ENCODE data around the gene ADAM33. TPM values are rescaled to one million over a fixed set of nuclear protein-coding genes. Genes with fewer than 3 reads are reported as not detected.

Gene ADAM33
- total and polyA plus RNA-seq, 2 of the 13 experiments (the other 11 are each of a cell fraction or from before 2014, with no cell fraction given), result not detected

DNA sequence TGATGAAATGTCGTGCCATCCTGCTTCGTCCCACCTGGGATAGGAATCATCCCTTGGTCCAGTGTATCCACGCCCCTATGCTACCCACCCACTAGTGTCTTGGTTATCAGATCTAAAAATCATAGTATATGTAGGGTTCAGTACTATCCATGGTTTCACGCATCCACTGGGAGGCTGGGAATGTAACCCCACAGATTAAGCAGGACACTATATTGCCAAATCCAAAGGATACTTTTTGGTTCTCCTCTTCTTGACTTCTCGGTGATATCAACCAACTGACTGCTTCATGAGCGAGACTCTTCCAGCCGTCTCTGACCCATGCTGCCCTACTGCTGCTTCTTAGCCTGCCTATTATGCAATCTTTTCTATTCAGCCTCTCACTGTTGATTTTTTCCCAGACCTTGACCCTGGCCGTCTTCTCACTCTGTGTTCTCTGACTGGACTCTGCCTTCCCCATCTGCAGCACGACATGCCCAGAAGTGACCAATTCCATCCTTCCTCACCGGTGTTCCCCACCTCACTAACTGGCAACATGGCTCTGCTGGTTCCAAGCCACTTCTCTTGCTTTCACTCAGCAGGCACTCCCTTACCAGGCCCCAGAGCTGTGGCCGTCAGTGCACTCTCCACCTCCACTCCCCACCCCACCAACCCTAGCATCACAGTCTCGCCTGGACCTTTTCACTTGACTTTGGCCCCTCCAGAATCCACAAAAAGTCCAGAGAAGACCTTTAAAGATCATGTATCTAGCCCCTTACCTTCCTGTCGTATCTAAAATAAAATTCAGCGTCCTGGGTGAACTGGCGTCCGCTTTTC, 53.1 kb downstream of the ADAM33 start (continued):
- TF ChIP-seq, protein P1, sequence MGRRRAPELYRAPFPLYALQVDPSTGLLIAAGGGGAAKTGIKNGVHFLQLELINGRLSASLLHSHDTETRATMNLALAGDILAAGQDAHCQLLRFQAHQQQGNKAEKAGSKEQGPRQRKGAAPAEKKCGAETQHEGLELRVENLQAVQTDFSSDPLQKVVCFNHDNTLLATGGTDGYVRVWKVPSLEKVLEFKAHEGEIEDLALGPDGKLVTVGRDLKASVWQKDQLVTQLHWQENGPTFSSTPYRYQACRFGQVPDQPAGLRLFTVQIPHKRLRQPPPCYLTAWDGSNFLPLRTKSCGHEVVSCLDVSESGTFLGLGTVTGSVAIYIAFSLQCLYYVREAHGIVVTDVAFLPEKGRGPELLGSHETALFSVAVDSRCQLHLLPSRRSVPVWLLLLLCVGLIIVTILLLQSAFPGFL (CRISPR knock-in tag; IDR thresholded peaks at IDR 0.05), result no peak
- TF ChIP-seq PHF21A (CRISPR knock-in tag; IDR thresholded peaks at IDR 0.05), result peak; percentile 55
- TF ChIP-seq, protein P2, sequence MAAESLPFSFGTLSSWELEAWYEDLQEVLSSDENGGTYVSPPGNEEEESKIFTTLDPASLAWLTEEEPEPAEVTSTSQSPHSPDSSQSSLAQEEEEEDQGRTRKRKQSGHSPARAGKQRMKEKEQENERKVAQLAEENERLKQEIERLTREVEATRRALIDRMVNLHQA (CRISPR knock-in tag; IDR thresholded peaks at IDR 0.05), result no peak
- TF ChIP-seq, protein P3, sequence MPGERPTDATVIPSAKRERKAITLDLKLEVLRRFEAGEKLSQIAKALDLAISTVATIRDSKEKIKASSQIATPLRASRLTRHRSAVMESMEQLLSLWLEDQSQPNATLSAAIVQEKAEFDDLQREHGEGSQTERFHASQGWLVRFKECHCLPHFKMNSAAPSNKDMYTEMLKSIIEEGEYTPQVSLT (CRISPR knock-in tag; IDR thresholded peaks at IDR 0.05; ENCODE audit: borderline replicate concordance, low read depth), result no peak
- peak; percentile 58; the same call in 1 of the 2 replicates for TF ChIP-seq ZBTB7B (CRISPR knock-in tag; IDR thresholded peaks at IDR 0.05)
- TF ChIP-seq HIVEP1 (CRISPR knock-in tag; IDR thresholded peaks at IDR 0.05), result peak; percentile 63; the same call in 1 of the 2 replicates
- no peak for TF ChIP-seq SETDB1 (CRISPR knock-in tag; IDR thresholded peaks at IDR 0.05; ENCODE audit: borderline replicate concordance)
- peak; percentile 67; the same call in 1 of the 2 replicates for TF ChIP-seq ZSCAN12 (CRISPR knock-in tag; IDR thresholded peaks at IDR 0.05)
- TF ChIP-seq, protein P4, sequence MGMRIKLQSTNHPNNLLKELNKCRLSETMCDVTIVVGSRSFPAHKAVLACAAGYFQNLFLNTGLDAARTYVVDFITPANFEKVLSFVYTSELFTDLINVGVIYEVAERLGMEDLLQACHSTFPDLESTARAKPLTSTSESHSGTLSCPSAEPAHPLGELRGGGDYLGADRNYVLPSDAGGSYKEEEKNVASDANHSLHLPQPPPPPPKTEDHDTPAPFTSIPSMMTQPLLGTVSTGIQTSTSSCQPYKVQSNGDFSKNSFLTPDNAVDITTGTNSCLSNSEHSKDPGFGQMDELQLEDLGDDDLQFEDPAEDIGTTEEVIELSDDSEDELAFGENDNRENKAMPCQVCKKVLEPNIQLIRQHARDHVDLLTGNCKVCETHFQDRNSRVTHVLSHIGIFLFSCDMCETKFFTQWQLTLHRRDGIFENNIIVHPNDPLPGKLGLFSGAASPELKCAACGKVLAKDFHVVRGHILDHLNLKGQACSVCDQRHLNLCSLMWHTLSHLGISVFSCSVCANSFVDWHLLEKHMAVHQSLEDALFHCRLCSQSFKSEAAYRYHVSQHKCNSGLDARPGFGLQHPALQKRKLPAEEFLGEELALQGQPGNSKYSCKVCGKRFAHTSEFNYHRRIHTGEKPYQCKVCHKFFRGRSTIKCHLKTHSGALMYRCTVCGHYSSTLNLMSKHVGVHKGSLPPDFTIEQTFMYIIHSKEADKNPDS (CRISPR knock-in tag; IDR thresholded peaks at IDR 0.05), result peak; percentile 57; the same call in 1 of the 2 replicates
- TF ChIP-seq ZNF782 (CRISPR knock-in tag; IDR thresholded peaks at IDR 0.05; ENCODE audit: borderline replicate concordance), result no peak; the same call in 1 of the 2 replicates
- peak; percentile 10 for TF ChIP-seq ETV5 (CRISPR knock-in tag; IDR thresholded peaks at IDR 0.05; ENCODE audit: borderline replicate concordance)
- TF ChIP-seq ZNF431 (CRISPR knock-in tag; IDR thresholded peaks at IDR 0.05; ENCODE audit: borderline replicate concordance, low read depth), result peak; percentile 62; the same call in 1 of the 2 replicates
- 0 out of 2 replicates have a peak, but pooled peaks have one; percentile 80 for TF ChIP-seq ZNF256 (CRISPR knock-in tag; conservative IDR thresholded peaks at IDR 0.05)
- TF ChIP-seq ZNF3 (CRISPR knock-in tag; IDR thresholded peaks at IDR 0.05), result peak; percentile 76; the same call in 1 of the 2 replicates
- peak; percentile 52; the same call in 1 of the 2 replicates for TF ChIP-seq ZNF563 (CRISPR knock-in tag; IDR thresholded peaks at IDR 0.05)
- no peak for TF ChIP-seq NFIB (CRISPR knock-in tag; IDR thresholded peaks at IDR 0.05; ENCODE audit: borderline replicate concordance)
- TF ChIP-seq MEF2D (CRISPR knock-in tag; IDR thresholded peaks at IDR 0.05), result peak; percentile 48; the same call in 1 of the 2 replicates
- 0 out of 2 replicates have a peak, but pooled peaks have one; percentile 31 for TF ChIP-seq NKX3-1 (CRISPR knock-in tag; IDR thresholded peaks at IDR 0.05)
- peak; percentile 77 for TF ChIP-seq ZNF670 (CRISPR knock-in tag; IDR thresholded peaks at IDR 0.05; ENCODE audit: borderline replicate concordance)
- TF ChIP-seq, protein P5, sequence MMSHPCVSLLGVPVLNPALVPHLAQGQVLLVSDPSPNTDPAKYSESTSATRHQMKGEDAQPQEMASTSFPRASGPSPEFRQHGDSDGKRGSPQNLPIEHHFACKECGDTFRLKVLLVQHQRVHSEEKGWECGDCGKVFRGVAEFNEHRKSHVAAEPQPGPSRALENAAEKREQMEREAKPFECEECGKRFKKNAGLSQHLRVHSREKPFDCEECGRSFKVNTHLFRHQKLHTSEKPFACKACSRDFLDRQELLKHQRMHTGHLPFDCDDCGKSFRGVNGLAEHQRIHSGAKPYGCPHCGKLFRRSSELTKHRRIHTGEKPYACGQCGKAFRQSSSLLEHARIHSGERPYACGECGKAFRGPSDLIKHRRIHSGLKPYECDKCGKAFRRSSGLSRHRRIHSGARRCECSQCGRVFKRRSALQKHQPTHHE (CRISPR knock-in tag; IDR thresholded peaks at IDR 0.05; ENCODE audit: borderline replicate concordance), result peak; percentile 55; the same call in 1 of the 2 replicates
- peak; percentile 60; the same call in 1 of the 2 replicates for TF ChIP-seq ZSCAN25 (CRISPR knock-in tag; IDR thresholded peaks at IDR 0.05)
- TF ChIP-seq, protein P6, sequence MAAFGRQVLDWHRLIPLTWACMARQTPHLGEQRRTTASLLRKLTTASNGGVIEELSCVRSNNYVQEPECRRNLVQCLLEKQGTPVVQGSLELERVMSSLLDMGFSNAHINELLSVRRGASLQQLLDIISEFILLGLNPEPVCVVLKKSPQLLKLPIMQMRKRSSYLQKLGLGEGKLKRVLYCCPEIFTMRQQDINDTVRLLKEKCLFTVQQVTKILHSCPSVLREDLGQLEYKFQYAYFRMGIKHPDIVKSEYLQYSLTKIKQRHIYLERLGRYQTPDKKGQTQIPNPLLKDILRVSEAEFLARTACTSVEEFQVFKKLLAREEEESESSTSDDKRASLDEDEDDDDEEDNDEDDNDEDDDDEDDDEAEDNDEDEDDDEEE (CRISPR knock-in tag; IDR thresholded peaks at IDR 0.05), result peak; percentile 85; the same call in 1 of the 2 replicates
- peak; percentile 35; the same call in 1 of the 2 replicates for TF ChIP-seq ONECUT2 (CRISPR knock-in tag; IDR thresholded peaks at IDR 0.05)
